Endodermal cell (in vitro differentiated cells): ENCODE data around the gene TNS3. TPM values are rescaled to one million over a fixed set of nuclear protein-coding genes. Genes with fewer than 3 reads are reported as not detected.

Source experiments
- DNase-seq: peaks from one replicate; pipeline ENCODE4 v3.0.0-alpha.2; 2017
- H3K27ac ChIP-seq: 2 replicates; pipeline ENCODE4 v1.5.1; 2013; ENCODE audit warnings: mild to moderate bottlenecking, low read depth, low read length, moderate library complexity
- H3K27me3 ChIP-seq: 2 replicates; pipeline ENCODE4 v1.6.1; 2013; ENCODE audit warnings: mild to moderate bottlenecking, low read length, moderate library complexity; ENCODE audit not compliant: insufficient read depth, control insufficient read depth, poor library complexity, severe bottlenecking
- H3K36me3 ChIP-seq: 2 replicates; pipeline ENCODE4 v1.7.0; 2013; ENCODE audit warnings: mild to moderate bottlenecking, low read length, moderate library complexity; ENCODE audit not compliant: control insufficient read depth, insufficient read depth
- H3K4me1 ChIP-seq: one replicate; pipeline ENCODE4 v1.7.0; 2013; ENCODE audit warnings: low read length; ENCODE audit not compliant: control insufficient read depth, insufficient read depth
- H3K4me3 ChIP-seq: 2 replicates; pipeline ENCODE4 v1.5.1; 2013; ENCODE audit warnings: mild to moderate bottlenecking, low read length, moderate library complexity
- H3K9ac ChIP-seq: 2 replicates; pipeline ENCODE4 v1.6.1; 2013; ENCODE audit warnings: mild to moderate bottlenecking, low read length, moderate library complexity; ENCODE audit not compliant: poor library complexity, severe bottlenecking; ENCODE audit errors: extremely low read depth
- H3K9me3 ChIP-seq: 2 replicates; pipeline ENCODE4 v1.6.1; 2013; ENCODE audit warnings: mild to moderate bottlenecking, low read length, moderate library complexity; ENCODE audit not compliant: control insufficient read depth
- H3K27ac Mint-ChIP-seq: 2 replicates; pipeline ENCODE4 v1.8.0; 2020; ENCODE audit warnings: mixed read lengths
- H3K27me3 Mint-ChIP-seq: 2 replicates; pipeline ENCODE4 v1.8.0; 2021; ENCODE audit warnings: mild to moderate bottlenecking, mixed read lengths; ENCODE audit not compliant: insufficient read depth
- H3K36me3 Mint-ChIP-seq: 2 replicates; pipeline ENCODE4 v1.8.0; 2020; ENCODE audit warnings: low read depth, mixed read lengths
- H3K4me1 Mint-ChIP-seq: 2 replicates; pipeline ENCODE4 v1.8.0; 2020; ENCODE audit warnings: mixed read lengths
- H3K4me3 Mint-ChIP-seq: 2 replicates; pipeline ENCODE4 v1.8.0; 2020; ENCODE audit warnings: mild to moderate bottlenecking, moderate library complexity, mixed read lengths
- H3K9me3 Mint-ChIP-seq: 2 replicates; pipeline ENCODE4 v1.8.0; 2020; ENCODE audit warnings: mild to moderate bottlenecking, mixed read lengths
- WGBS, 2 experiments: methylation state at CpG; one replicate each; pipeline versions ENCODE4 v1.1.5 to v1.1.7; 2013; ENCODE audit warnings: missing lambda C conversion rate in 2 of 2, mixed read lengths in 1 of 2; ENCODE audit not compliant: insufficient coverage in 1 of 2, insufficient read length in 1 of 2; 5-methylcytosine and 5-hydroxymethylcytosine counted together
- total RNA-seq, 2 donors: library from RNA; stranded (reverse); fragmentation: NEBNext Ultra II Directional in 1 of 2; extraction: Animal tissue kit (Norgen Biotek cat#: 25700) in 1 of 2; gene quantifications; 2 replicates in 1 of 2; 3 replicates in 1 of 2; pipeline ENCODE4 v1.2.1, GENCODE V29; 2021
- TF ChIP-seq, protein P1 (sequence below): fragments of 200-600 bp; sonication (generic); conservative IDR thresholded peaks from 2 replicates; pipeline ENCODE4 v1.5.0; 2021; ENCODE audit warnings: antibody characterized with exemption, mild to moderate bottlenecking

Gene TNS3
- total RNA-seq, 2 donors from 2014 or later: 33.8 to 38.5 TPM

DNA sequence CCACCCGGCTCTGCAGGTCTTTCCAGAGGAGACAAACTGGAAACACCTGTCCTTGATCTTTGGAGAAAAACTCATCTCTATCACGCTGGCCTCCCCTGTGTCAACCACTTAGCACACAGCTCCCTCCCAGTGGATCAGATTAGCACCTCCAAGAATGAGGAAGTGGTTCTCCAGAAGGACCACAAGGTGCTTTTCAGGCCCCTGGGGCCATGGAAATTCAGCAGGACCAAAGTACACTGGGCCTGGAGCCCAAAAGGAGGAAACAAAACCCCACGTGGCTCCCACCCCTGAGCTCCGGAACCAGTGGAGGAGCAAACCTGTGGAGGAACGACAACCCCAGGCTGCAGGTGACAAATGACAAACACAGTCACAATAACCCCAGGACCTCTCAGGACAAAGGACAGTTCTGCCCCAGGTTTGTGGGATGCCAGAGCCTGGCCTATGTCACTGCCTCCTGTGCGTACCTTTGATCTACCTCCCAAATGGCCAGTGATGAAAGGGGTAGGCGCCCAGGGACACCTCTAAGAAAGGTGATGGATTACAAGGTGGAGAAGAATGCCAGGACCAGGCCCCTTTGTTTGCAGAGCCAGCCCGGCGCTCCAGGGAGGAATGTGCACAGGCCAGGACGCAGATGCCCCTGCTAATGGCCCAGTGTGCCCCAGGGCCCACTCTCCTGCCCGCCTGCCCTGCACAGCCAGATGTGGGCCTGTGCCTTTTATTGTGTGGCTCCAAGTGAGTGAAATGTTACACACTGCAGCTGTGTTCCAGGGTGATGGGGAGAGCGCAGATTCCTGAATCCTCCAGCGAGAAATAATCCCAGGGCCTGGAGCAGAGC lies 5.7 kb downstream of the TNS3 start:
- peak overlapping the region; percentile 74 for H3K27ac Mint-ChIP-seq
- DNase-seq: peak; percentile 72
- no peaks in the 10 kb centered on the region for H3K9me3 Mint-ChIP-seq
- Histone ChIP-seq H3K27me3 (no peaks in the 10 kb centered on the region), H3K27ac (no peak overlapping the region), H3K4me3 (no peak overlapping the region), H3K36me3 (no peaks in the 10 kb centered on the region), H3K9ac (no peak overlapping the region), H3K4me1 (peaks cover 12% of the 10 kb centered on the region), H3K9me3 (no peaks in the 10 kb centered on the region)
- H3K4me1 Mint-ChIP-seq: peaks cover 55% of the 10 kb centered on the region
- no peaks in the 10 kb centered on the region for H3K27me3 Mint-ChIP-seq
- TF ChIP-seq, protein P1, sequence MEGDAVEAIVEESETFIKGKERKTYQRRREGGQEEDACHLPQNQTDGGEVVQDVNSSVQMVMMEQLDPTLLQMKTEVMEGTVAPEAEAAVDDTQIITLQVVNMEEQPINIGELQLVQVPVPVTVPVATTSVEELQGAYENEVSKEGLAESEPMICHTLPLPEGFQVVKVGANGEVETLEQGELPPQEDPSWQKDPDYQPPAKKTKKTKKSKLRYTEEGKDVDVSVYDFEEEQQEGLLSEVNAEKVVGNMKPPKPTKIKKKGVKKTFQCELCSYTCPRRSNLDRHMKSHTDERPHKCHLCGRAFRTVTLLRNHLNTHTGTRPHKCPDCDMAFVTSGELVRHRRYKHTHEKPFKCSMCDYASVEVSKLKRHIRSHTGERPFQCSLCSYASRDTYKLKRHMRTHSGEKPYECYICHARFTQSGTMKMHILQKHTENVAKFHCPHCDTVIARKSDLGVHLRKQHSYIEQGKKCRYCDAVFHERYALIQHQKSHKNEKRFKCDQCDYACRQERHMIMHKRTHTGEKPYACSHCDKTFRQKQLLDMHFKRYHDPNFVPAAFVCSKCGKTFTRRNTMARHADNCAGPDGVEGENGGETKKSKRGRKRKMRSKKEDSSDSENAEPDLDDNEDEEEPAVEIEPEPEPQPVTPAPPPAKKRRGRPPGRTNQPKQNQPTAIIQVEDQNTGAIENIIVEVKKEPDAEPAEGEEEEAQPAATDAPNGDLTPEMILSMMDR: peak; percentile 14
- H3K4me3 Mint-ChIP-seq: no peak overlapping the region
- peaks cover 5% of the 10 kb centered on the region for H3K36me3 Mint-ChIP-seq
- 86 to 87% methylated on average over 8 to 13 of the region's 13 CpGs for WGBS, 2 experiments

DNA sequence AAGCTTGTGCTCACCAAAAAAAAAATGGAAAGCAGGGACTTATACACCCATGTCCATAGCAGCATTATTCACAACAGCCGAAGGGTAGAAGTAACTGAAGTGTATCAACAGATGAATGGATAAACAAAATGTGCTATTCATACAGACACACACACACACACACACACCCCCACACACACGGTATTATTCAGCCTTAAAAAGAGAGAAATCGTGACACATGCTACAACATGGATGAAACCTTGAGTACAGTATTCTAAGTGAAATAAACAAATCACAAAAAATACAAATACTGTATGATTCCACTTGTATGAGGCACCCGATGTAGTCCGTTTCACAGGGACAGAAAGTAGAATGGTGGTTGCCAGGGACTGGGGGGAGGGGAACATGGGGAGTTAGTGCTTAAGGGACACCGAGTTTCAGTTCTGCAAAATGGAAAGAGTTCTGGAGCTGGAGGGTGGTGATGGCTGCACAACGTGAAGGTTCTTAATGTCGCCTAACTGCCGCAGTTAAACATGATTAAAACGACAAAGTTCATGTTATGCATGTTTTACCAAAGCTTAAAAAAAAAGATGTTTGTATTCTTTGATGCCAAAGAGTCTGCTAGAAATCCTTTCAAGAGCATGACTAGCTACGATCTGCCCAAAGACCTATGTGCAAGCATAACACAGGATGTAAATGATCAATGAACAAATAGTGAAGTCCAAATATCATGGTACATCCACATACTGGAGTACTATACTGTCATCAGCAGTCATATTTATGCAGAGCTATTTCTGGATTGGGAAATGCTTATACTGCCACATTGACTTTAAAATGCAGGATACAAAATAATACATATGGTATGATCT lies 7.2 kb downstream of the TNS3 start:
- Histone ChIP-seq H3K36me3 (no peaks in the 10 kb centered on the region), H3K9me3 (no peaks in the 10 kb centered on the region), H3K9ac (no peak overlapping the region), H3K4me1 (peaks cover 8% of the 10 kb centered on the region), H3K4me3 (no peak overlapping the region), H3K27ac (peak overlapping the region; percentile 40), H3K27me3 (no peaks in the 10 kb centered on the region)
- H3K4me3 Mint-ChIP-seq: no peak overlapping the region
- H3K9me3 Mint-ChIP-seq: no peaks in the 10 kb centered on the region
- DNase-seq: no peak
- 91 to 93% methylated on average over 9 to 10 of the region's 11 CpGs for WGBS, 2 experiments
- H3K27ac Mint-ChIP-seq: no peak overlapping the region
- no peaks in the 10 kb centered on the region for H3K27me3 Mint-ChIP-seq
- H3K4me1 Mint-ChIP-seq: peaks cover 52% of the 10 kb centered on the region
- H3K36me3 Mint-ChIP-seq: peaks cover 5% of the 10 kb centered on the region
- TF ChIP-seq, protein P1: no peak

DNA sequence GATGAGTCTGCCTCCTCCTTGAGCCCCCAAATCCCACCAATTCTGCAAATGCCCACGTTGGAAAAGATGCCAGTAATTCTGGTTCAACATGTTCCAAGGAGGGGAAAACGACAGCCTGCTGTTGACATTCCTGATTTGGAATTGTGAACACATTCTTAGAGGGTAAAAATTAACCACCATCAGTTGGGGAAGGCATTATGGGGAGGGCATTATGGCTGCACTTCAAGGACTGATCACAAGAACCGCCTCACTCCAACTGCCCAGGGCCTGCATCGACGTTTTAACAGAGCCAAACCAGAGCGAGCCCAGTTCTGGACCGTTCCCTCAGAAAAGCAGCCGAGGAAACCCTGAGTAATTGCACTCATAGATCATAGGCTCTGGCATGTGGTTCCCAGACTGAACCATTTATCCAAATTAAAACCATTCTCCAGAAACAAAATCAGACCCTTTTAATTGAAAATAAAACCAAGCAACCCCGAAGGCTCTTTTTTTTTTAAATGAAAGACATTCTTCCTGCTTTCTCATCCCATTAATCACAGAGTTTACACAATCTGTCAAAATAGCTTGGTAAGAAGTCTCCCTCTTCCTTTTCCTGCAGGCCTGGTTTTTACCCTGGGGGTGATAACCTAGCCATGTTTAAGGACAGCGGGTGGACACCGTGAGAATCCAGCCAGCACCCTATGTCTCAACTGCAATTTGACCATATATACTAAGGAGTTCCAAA lies 8.0 kb downstream of the TNS3 start:
- TF ChIP-seq, protein P1: no peak
- no peak overlapping the region for H3K9ac ChIP-seq

More for the DNA sequence above, 8.0 kb downstream of the TNS3 start:
- peaks cover 5% of the 10 kb centered on the region for H3K36me3 Mint-ChIP-seq
- DNase-seq: no peak
- WGBS, 2 experiments: 82 to 86% methylated on average over 7 to 11 of the region's 11 CpGs
- H3K27ac Mint-ChIP-seq: no peak overlapping the region
- no peaks in the 10 kb centered on the region for H3K9me3 Mint-ChIP-seq
- H3K4me1 Mint-ChIP-seq: peaks cover 50% of the 10 kb centered on the region
- Histone ChIP-seq H3K36me3 (no peaks in the 10 kb centered on the region), H3K27me3 (no peaks in the 10 kb centered on the region), H3K27ac (peak overlapping the region; percentile 73), H3K4me1 (peaks cover 7% of the 10 kb centered on the region), H3K9me3 (no peaks in the 10 kb centered on the region), H3K4me3 (no peak overlapping the region)
- H3K4me3 Mint-ChIP-seq: no peak overlapping the region
- no peaks in the 10 kb centered on the region for H3K27me3 Mint-ChIP-seq
